Activated CD4-positive, alpha-beta T cell treated with anti-CD3 and anti-CD28 coated beads, Interleukin-2, amount 50 U/mL, for 1 hour (primary cell): ENCODE results near the gene DIS3L2.

Experiments
- DNase-seq: peaks from one replicate; pipeline ENCODE4 v3.0.0-alpha.2; 2020

DIS3L2 gene

DNA sequence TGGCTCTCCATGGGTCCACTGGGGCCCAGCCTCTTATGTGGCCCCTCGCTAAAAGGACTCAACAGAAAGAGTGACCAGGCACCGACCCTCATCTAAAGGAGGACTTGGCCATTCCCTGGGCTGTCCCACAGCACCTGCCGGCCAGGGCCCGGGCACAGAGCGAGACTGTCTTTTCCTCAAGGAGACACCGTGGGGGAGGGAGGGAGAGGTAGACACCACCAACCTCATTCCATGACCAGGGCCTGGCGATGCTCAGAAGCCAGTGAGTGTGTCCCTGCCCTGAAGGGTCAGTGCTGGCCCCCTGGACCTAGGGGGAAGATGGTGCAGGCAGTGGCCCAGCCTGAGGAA, 377.2 kb downstream of the DIS3L2 start:
- no peak for DNase-seq

GRCh38 chr2:232339121-232340081, 377.9 kb downstream of the DIS3L2 start:
- DNase-seq, result no peak

DNA sequence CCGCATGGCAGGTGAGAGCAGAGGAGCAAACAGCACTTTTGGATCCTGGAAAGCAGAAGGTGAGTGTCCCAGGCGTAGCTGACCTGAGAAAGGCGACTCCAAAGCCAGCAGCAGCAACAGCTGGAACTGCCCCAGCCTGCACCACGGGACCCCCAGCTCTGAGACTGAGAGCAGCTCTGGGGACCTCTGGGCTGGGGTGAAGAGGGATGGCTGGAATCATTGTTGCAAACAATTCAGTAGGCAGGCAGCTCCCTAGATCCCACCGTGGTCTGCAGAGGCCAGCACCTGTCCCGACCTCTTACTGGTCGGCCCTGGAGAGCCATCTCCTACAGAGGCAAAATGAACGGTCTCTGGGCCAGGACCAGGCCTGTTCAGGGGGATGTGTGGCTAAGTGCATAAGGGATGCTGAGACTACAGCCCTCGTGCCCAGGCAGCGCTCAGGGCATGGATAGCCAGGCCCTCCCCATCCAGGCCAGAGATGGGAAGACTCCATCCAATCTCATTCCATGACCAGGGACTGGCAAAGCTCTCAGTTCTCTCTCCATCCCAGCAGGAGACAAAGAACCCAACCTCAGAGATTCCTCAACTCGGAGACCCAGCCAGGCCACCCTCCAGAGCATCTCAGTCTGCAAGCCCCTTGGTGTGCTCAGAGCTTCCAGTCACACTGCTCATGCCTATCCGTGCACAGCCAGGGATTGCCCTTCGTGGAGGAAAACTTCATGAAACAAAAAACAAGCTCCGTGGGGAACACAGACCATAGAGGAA, 378.8 kb downstream of the DIS3L2 start:
- DNase-seq, result no peak

- DNase-seq, result no peak
Measured at GRCh38 chr2:232341061-232341738, 379.7 kb downstream of the DIS3L2 start.

DNA sequence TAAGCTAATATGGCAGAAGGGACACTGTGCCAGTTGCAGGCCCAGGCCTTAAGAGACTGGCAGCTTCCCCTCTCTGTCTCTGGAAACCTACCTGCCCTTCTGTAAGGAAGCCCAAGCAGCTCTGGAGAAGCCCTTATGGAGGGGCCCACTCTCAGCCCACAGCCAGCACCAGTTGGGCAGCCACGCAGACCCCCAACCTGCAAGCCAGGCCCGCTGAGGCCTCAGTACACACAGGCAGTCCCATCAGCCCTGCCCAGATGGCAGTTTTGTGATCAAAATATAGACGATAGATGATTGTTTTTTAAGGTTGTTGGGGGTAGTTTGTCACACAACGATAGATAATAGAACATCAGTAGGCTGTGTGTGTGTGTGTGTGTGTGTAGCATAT, 380.2 kb downstream of the DIS3L2 start:
- DNase-seq, result no peak

GRCh38 chr2:232342635-232343565, 381.4 kb downstream of the DIS3L2 start:
- no peak for DNase-seq

DNA sequence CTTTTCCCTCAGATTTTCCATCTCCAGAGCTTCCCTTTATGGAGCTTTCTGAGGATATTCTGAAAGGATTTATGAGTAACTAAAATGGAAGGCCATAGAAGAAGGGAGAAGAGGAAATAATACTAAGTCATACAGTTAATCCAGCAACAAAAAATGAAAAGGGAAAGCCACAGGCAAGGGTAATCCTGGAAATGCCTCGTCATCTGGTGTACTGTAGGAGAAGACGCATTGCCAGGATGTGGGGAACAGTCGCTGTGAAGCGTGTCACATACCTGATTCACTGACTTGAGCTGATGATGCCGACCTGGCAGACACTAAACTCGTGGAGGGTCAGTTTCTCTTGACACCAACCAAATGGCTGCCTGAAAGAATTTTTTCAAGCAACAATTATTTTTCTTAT, 382.3 kb downstream of the DIS3L2 start:
- no peak for DNase-seq

DNA sequence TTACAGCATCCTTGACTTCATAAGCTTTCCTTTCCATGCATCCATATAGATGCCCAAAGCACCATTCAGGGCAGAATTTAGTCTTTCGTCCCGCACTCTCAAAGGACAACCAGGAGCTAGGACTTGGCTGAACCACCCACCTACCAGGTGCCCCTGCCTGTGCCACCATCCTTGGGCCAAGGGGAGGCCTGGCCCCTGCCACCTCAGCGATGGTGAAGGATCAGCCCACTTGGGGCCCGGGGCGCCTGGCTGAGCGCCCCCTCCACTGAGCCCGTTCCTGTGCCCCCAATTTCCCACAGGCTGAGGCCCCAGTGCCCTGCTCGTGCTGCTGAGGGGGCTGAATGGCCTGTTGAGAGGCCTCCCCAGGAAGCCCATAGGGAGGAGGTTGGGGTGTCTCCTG, 383.7 kb downstream of the DIS3L2 start:
- no peak for DNase-seq

GRCh38 chr2:232347369-232347768, 385.9 kb downstream of the DIS3L2 start:
- DNase-seq, result no peak

DNA sequence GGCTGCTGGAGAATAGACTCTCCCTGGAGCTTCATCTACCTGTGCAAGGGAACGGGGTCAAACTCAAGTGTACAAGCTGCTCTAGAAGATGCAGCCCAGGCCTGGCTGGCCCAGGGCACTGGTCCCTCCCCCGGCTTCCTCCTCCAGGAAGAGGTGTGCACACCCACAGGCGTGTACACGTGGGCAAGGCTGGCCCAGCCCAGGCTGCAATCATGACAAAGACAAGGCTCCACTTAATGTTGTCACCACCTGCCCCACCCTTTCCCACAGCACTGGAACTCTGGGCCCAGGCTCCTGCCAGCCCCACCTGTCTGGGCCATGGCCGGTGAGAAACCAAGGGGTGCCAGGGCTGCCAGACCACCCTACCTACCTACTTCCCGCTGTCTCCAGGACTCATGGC, 387.4 kb downstream of the DIS3L2 start:
- no peak for DNase-seq

DNA sequence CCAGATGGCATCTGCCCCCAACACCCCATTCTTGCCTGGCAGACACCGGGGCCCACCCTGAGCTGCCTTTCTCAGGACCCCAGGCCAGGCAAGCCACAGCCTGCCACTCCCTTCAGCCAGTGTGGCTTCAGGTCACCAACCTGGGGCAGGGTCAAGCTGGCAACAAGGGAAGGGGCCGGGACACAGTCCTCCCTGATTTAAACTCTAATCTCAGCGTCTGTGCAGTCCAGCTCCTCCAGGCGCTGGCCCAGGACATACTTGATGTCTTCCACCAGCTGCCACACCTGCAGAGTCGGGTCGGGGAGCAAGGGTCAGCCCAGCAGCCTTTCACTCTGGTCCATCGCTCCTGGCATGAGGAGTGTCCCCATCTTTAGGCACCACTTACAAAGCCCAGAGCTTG, 388.0 kb downstream of the DIS3L2 start:
- DNase-seq, result no peak

DNA sequence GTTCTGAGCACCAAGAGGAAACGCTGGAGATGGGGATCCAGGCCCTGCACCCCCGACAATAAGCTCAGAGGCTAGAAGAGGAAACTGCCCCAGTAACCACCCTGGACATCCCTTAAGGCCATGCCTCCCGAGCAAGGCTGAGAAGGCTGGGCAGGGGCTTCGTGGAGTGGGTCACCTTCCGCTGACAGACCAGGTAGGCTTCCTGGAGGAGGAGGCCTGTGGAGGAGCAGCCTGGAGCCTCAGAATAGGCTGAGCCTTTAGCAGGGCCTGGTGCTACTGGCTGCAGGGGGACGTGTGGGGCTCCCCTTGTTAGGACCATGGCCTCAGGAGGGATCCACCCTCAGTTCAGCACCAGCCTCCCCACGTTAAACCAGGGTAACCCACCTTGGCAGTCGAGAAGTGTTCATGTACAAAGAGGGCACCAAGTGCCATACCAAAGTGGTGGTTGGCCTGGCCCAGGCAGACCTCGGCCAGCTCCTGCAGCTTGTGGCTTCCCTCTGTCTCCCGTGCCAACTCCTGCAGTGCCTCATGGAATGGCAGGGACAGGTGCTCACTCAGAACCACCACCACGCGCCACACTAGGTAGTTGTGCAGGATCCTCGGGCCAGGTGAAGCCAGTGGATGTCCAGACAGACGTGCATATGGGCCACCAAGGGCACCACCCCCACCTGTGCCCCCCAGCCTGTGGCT, 388.6 kb downstream of the DIS3L2 start:
- no peak for DNase-seq

- no peak for DNase-seq
Measured at GRCh38 chr2:232350804-232351685, 389.5 kb downstream of the DIS3L2 start.

DNA sequence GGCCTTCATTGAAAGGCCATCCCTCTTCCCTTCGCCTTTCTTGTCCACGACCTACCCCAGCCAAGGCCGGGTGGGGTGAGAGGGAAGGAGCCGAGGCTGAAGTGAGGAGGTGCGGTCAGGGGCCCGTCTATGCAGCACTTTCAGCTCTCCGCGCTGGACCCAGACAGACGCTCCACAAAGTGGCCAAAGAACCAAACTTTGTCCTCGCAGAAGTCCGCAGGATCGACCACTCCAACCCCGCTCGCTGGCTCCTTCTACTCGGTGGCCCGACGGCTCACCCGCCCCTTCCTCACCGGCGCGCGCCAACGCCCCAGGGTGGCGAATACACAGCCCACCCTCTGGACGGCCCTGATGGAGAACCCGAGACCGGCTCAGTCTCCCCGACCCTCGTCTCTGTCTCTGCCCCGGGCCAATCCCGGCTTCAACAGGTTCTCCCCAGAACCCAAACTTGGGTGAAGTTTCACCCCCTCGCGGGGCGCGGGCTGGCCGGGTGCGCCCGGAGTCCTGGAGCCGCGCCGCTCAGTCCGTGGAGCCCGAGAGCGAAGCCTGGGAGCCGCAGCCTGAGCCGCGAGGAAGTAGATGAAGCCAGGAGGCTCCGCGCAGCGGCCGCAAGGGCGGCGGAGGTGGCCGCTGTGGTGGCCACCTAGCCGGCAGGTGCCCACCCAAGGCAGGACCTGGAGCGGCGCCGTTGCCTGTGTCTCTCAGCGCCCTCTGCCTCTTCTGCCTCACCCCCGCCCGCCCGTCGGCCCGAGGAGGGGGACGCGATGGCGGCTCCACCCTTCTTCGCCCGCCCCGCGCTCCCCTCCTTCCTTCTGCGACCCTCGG, 390.4 kb downstream of the DIS3L2 start:
- no peak for DNase-seq

GRCh38 chr2:232352511-232353091, 391.1 kb downstream of the DIS3L2 start:
- DNase-seq, result no peak

- no peak for DNase-seq
Measured at GRCh38 chr2:232353096-232353495, 391.6 kb downstream of the DIS3L2 start.

DNA sequence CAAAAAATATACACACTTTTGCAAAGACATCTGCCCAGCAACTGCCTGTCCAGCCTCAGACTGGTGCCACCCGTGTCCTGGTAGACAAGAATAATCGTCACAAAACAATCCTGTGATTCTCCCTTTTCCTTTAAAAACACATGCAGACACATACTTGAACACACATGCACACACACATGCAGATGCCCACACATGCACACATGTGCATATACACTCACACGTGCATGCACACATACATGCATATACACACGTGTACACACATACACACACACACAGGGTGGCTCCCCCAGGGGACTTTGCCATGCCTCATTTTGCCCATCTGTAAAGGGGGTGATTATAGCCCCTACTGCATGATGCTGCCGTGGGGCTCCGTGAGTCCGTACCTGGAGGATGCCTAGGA, 392.1 kb downstream of the DIS3L2 start:
- no peak for DNase-seq

DNA sequence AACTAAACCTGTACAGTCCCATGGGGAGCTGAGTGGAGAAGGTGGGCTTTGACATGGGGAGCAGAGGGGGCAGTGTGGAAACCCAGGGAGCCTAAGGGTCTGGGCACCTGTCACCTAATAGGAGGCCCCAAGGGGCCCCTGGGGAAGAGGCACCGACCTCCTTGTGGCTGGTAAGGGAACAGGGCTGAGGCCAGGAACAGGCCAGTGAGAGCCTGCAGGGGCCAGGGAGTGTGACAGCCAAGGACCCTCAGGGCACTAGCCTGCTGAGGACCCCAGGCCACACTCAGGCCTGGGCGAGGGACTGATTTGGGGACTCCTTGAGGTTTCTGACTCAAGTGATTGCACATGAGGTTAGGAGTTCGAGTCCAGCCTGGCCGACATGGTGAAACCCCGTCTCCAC, 392.6 kb downstream of the DIS3L2 start:
- no peak for DNase-seq

DNA sequence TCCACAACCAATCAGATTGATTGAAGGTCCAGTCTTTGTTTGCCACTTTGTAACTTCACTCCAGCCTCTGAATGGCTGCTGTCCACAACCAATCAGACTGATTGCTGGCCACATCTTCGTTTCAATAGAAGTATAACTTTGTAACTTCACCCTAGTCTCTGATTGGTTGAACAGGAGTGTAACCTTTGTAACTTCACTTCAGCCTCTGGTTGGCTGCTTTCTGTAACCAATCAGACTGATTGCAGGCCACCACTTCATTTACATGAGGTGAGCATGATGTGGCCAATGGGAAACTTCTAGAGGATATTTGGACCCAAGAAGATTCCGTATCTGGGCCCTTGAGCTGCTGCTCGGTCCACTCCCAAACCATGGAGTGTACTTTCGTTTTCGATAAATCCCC, 400.1 kb downstream of the DIS3L2 start:
- no peak for DNase-seq
